Measurements from ENCODE around the gene ZDHHC18.

The ZDHHC18 gene

GRCh38 chr1:26897351-26897750 lies 70.9 kb downstream of the ZDHHC18 start:
- DNase-seq, result no peak

DNA sequence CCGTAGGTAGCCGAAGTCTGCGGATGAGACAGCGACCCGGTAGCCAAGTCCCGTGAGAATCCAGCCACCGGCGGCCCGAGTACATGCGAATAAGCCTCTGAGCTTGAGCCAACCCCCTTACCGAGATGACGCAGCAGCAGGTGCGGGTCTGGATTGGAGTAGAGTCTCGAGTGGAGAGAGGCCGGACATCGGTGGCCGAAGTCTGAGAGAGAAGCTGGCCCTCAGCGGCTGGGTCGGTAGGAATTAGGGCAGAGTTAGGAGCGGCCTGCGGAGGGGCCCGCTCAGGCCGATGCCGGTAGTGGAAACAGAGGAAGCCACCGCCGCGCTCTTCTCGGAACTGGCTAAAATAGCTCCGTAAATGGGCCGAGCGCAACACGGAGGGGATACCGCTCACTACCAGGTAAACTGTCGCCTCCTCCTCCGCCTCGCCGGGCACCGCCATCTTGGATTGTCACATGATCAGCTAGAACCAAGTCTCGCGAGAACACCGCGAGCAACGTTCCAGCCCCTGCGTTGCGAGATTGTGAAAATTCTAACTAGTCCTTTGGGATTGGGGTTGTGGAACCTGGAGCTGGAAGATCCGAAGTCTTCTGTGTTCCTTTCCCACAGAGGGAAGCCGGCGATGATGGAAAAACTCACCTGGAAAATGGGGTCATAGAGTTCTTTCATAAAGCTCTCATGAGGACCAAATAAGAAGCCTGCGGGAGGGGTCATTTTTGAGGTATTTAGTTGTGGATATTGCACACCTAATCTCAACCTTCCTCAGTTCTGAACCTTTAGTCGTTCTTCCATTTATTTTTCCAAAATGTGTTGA lies 73.7 kb downstream of the ZDHHC18 start, which contains the start of gene GPATCH3:
GPATCH3 (minus strand) TSS at position 467 of the 814 bp plus-strand sequence; CDS start at position 442, 25 bp downstream.
- peak in 54 of 56 donors; percentile 30 to 93 (median 76) for DNase-seq

GRCh38 chr1:26900815-26901511 lies 74.5 kb downstream of the ZDHHC18 start:
- no peak for DNase-seq
